Activated T-cell treated with anti-CD3 and anti-CD28 coated beads, Interleukin-2, amount 50 U/mL, for 24 hours (primary cell): ENCODE results near the gene RPL27.
"Not testable (repeated sequence)": the region's sequence is repeated elsewhere in the genome, so short reads cannot be mapped to it uniquely, and the experiment has no call there.

Source experiments
- DNase-seq: peaks from one replicate; pipeline ENCODE4 v3.0.0-alpha.2; 2020
- H3K27ac Mint-ChIP-seq: 2 replicates; pipeline ENCODE4 v1.8.0; 2020; ENCODE audit warnings: mild to moderate bottlenecking, mixed read lengths
- H3K27me3 Mint-ChIP-seq: 2 replicates; pipeline ENCODE4 v1.8.0; 2020; ENCODE audit warnings: mixed read lengths
- H3K36me3 Mint-ChIP-seq: 2 replicates; pipeline ENCODE4 v1.8.0; 2020; ENCODE audit warnings: low read depth, mixed read lengths
- H3K4me1 Mint-ChIP-seq: 2 replicates; pipeline ENCODE4 v1.8.0; 2020; ENCODE audit warnings: low read depth, mixed read lengths
- H3K4me3 Mint-ChIP-seq: 2 replicates; pipeline ENCODE4 v1.8.0; 2020; ENCODE audit warnings: mild to moderate bottlenecking, moderate library complexity, mixed read lengths
- H3K9me3 Mint-ChIP-seq: 2 replicates; pipeline ENCODE4 v1.8.0; 2020; ENCODE audit warnings: mixed read lengths

Gene RPL27

DNA sequence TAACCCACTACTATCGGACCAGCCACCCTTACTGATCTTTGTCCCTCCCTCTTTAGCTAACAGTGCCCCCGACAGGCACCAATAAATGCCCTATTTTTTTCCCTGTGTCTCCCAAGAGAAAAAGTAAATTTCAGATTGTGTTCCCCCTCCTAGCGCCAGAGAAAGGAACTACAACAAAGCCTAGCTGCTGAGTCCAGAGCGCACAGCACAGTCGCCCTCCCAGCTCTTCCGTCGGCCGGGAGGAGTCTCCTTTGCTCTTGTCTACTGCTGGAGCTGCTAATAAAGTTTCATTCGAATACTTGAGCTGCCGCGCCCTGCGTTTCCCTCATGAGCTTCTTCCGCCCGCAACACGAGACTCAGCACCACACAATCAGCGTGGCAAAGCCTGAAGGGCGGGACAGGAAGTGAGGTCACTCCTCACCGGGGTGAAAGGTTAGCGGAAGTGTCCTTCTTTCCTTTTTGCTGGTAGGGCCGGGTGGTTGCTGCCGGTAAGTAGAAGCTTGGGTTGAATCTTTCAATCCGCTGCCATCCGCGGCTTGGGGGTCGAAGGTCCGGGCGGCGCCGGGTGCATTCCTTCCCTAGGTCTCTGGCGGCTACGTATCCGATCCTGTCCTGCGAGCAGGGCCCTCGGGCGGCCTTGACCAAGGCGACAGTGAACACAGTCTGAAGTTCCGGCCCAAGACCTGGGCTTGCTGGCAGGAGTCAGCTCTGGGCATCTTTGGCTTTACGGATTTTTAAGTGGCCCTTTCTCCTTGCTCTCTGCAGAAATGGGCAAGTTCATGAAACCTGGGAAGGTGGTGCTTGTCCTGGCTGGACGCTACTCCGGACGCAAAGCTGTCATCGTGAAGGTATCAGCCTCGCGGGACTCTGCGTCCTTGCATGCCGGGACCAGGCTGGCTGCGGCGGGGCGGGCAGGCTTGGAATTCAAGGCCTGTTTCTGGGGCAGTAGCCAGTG, at the start of gene RPL27:
TSS of gene RPL27 (plus strand) at position 436 of the 955 bp plus-strand sequence. CDS start at position 768, 332 bp downstream.
- H3K4me1 Mint-ChIP-seq = peaks cover 38% of the 10 kb centered on the region
- no peaks in the 10 kb centered on the region for H3K27me3 Mint-ChIP-seq
- H3K4me3 Mint-ChIP-seq = peak within 1 kb of the TSS; percentile 98
- H3K27ac Mint-ChIP-seq = peak within 1 kb of the TSS; percentile 100
- H3K9me3 Mint-ChIP-seq = no peaks in the 10 kb centered on the region
- DNase-seq = peak; percentile 98
- H3K36me3 Mint-ChIP-seq = peaks cover 68% of the 10 kb centered on the region

- Mint-ChIP-seq H3K36me3 (peaks cover 78% of the 10 kb centered on the region), H3K27ac (peak overlapping the region; percentile 8)
Measured at GRCh38 chr17:42950044-42950783, 48.0 kb upstream of the RPL27 start.

GRCh38 chr17:42953669-42954068, 44.5 kb upstream of the RPL27 start:
- DNase-seq = no peak
- peaks cover 90% of the 10 kb centered on the region for H3K36me3 Mint-ChIP-seq
- H3K4me1 Mint-ChIP-seq = peaks cover 2% of the 10 kb centered on the region
- H3K9me3 Mint-ChIP-seq = no peaks in the 10 kb centered on the region
- no peak overlapping the region for H3K4me3 Mint-ChIP-seq
- peak overlapping the region; percentile 65 for H3K27ac Mint-ChIP-seq
- no peaks in the 10 kb centered on the region for H3K27me3 Mint-ChIP-seq

More at GRCh38 chr17:42950044-42950783, 48.0 kb upstream of the RPL27 start:
- Mint-ChIP-seq H3K4me1 (no peaks in the 10 kb centered on the region), H3K4me3 (no peak overlapping the region), H3K9me3 (no peaks in the 10 kb centered on the region), H3K27me3 (no peaks in the 10 kb centered on the region)
- DNase-seq = no peak

GRCh38 chr17:42964161-42964932, 33.9 kb upstream of the RPL27 start, which contains the start of gene AARSD1:
Gene AARSD1, minus strand, starts transcription at chr17:42964454. Its CDS starts 14 bp downstream, at chr17:42964440.
- peak; percentile 89 for DNase-seq
- Mint-ChIP-seq H3K9me3 (no peaks in the 10 kb centered on the region), H3K27ac (peak within 1 kb of the TSS; percentile 98), H3K36me3 (peaks cover 50% of the 10 kb centered on the region), H3K27me3 (no peaks in the 10 kb centered on the region), H3K4me3 (peak within 1 kb of the TSS; percentile 98), H3K4me1 (peaks cover 27% of the 10 kb centered on the region)

DNA sequence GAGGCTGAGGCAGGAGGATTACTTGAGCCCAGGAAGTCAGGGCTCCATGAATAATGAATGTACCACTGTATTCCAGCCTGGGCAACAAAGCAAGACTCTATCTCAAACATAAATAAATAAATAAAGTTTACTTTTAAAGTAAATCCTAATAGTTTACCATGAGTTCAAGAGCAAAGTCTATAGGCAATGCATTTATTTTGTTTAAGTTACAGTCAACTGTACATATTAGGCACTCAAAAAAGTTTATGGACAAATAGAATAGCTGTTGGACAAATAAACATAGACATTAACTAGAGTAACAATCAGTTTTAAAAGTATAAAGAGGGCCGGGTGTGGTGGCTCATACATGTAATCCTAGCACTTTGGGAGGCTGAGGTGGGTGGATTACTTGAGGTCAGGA, 30.3 kb upstream of the RPL27 start:
- peaks cover 16% of the 10 kb centered on the region for H3K36me3 Mint-ChIP-seq
- H3K27ac Mint-ChIP-seq = no peak overlapping the region
- no peak for DNase-seq
- no peaks in the 10 kb centered on the region for H3K27me3 Mint-ChIP-seq
- peaks cover 12% of the 10 kb centered on the region for H3K4me1 Mint-ChIP-seq
- no peak overlapping the region for H3K4me3 Mint-ChIP-seq
- no peaks in the 10 kb centered on the region for H3K9me3 Mint-ChIP-seq

DNA sequence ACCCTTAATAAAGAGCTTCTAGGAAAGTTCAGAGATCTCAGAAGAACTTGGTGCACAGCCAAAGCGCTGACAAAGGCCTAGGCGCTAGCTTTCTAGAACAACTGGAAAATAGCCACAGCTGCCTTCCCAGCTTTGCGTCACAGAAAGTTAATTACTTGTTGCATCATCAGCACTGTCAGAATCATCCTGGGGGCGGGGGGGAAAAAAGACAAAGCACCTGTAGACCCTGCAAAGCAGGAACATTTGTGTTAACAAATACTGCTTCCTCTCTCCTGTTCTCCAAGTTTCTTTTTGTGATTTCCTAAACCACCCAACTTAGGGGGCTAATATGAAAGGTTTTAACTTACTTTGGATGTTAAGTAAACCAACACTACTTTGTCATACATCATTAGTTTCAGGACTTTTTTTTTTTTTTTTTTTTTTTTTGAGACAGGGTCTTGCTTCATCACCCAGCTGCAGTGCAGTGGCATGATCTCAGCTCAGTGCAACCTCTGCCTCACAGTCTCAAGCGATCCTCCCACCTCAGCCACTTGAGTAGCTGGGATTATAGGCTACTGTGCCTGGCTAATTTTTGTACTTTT, 29.1 kb upstream of the RPL27 start:
- no peak for DNase-seq
- H3K27ac Mint-ChIP-seq = no peak overlapping the region
- H3K4me3 Mint-ChIP-seq = no peak overlapping the region
- peaks cover 5% of the 10 kb centered on the region for H3K4me1 Mint-ChIP-seq
- H3K36me3 Mint-ChIP-seq = peaks cover 6% of the 10 kb centered on the region
- no peaks in the 10 kb centered on the region for H3K9me3 Mint-ChIP-seq
- no peaks in the 10 kb centered on the region for H3K27me3 Mint-ChIP-seq

GRCh38 chr17:42971589-42971988, 26.6 kb upstream of the RPL27 start:
- DNase-seq = no peak
- H3K4me1 Mint-ChIP-seq = no peaks in the 10 kb centered on the region
- H3K9me3 Mint-ChIP-seq = no peaks in the 10 kb centered on the region
- H3K36me3 Mint-ChIP-seq = no peaks in the 10 kb centered on the region
- no peaks in the 10 kb centered on the region for H3K27me3 Mint-ChIP-seq
- no peak overlapping the region for H3K27ac Mint-ChIP-seq
- no peak overlapping the region for H3K4me3 Mint-ChIP-seq

GRCh38 chr17:42973323-42973722, 24.9 kb upstream of the RPL27 start:
- H3K4me3 Mint-ChIP-seq, H3K36me3 Mint-ChIP-seq, H3K27ac Mint-ChIP-seq, H3K27me3 Mint-ChIP-seq, H3K9me3 Mint-ChIP-seq, DNase-seq, H3K4me1 Mint-ChIP-seq: not testable (repeated sequence)

GRCh38 chr17:42975265-42975664, 23.0 kb upstream of the RPL27 start:
- DNase-seq = no peak
- Mint-ChIP-seq H3K4me1 (peaks cover 13% of the 10 kb centered on the region), H3K9me3 (no peaks in the 10 kb centered on the region), H3K27me3 (no peaks in the 10 kb centered on the region), H3K4me3 (no peak overlapping the region), H3K36me3 (peaks cover 3% of the 10 kb centered on the region), H3K27ac (no peak overlapping the region)

- H3K9me3 Mint-ChIP-seq, H3K27ac Mint-ChIP-seq, DNase-seq, H3K4me3 Mint-ChIP-seq, H3K27me3 Mint-ChIP-seq, H3K36me3 Mint-ChIP-seq: not testable (repeated sequence)
- H3K4me1 Mint-ChIP-seq = peaks cover 15% of the 10 kb centered on the region
Measured at GRCh38 chr17:42975701-42976100, 22.5 kb upstream of the RPL27 start.

DNA sequence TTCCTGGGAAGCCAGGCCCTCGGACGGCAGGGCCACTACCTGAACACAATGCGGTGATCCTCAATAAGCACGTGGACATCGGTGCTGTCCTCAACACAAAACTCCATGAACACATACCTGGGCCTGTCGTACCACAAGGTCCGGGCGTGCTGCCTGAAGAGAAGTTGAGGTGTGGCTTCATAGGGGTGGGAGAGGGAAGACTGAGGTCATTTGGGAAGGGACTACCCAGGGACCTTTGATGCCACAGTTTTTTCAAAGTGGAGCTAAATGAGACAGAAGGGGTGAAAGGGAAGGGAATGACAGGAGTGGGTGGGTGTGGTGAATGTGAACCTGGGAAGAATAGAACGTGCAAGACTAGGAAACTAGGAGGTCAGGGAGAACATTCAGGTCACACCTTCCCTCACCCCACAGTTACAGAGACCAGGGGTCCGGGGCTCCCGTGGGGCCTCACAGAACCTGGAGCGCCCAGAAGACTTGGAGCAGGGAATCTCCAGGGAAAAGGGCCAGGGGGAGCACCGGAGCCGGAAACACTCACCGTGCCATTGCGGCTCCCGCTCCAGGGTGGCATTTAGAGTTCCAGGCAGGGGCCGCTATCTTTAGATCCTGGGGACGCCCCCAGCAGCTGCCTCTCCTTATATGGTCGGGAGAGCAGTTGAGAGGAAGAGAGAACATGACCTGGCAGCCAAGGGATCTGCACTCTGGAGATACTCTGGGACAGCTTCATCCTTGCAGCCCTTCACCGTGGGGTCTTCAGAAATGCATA, 18.5 kb upstream of the RPL27 start, which contains the start of gene PTGES3L:
TSS of gene PTGES3L (minus strand) at position 570 of the 763 bp plus-strand sequence. CDS start at position 543, 27 bp downstream.
- Mint-ChIP-seq H3K4me3 (peak within 1 kb of the TSS; percentile 99), H3K36me3 (peaks cover 36% of the 10 kb centered on the region), H3K27ac (peak within 1 kb of the TSS; percentile 99), H3K27me3 (no peaks in the 10 kb centered on the region), H3K4me1 (peaks cover 38% of the 10 kb centered on the region), H3K9me3 (no peaks in the 10 kb centered on the region)
- DNase-seq = no peak

- H3K4me1 Mint-ChIP-seq = peaks cover 42% of the 10 kb centered on the region
- no peaks in the 10 kb centered on the region for H3K9me3 Mint-ChIP-seq
- peak; percentile 95 for DNase-seq
- H3K36me3 Mint-ChIP-seq = peaks cover 42% of the 10 kb centered on the region
- no peaks in the 10 kb centered on the region for H3K27me3 Mint-ChIP-seq
- peak within 1 kb of the TSS; percentile 99 for H3K4me3 Mint-ChIP-seq
- H3K27ac Mint-ChIP-seq = peak within 1 kb of the TSS; percentile 99
Measured at GRCh38 chr17:42980274-42980765, 17.9 kb upstream of the RPL27 start, which contains the start of gene RUNDC1. Gene RUNDC1, plus strand, starts transcription at chr17:42980565. Its CDS starts 12 bp downstream, at chr17:42980577.
